Measurements from ENCODE around the gene YIF1A.

DNA sequence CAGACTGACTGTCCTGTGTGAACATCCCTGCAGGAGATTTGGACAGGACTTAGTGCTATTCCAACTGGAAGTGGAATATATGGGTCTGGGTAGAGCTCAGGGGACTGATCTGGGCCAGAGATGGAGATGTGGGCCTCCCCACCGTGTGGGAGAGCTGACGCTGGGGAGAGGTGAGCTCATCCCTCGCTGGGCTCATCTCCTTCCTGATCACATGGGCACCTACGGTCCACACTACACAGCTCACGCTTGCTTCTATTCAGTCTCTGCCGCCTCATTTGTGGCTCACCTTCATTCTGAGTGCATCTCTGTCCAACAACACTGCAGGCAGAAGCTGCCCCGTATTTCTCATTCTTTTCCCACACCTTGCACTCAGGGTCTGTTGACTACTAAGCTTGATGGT, 37.1 kb downstream of the YIF1A start:
- TF ChIP-seq, protein P1, sequence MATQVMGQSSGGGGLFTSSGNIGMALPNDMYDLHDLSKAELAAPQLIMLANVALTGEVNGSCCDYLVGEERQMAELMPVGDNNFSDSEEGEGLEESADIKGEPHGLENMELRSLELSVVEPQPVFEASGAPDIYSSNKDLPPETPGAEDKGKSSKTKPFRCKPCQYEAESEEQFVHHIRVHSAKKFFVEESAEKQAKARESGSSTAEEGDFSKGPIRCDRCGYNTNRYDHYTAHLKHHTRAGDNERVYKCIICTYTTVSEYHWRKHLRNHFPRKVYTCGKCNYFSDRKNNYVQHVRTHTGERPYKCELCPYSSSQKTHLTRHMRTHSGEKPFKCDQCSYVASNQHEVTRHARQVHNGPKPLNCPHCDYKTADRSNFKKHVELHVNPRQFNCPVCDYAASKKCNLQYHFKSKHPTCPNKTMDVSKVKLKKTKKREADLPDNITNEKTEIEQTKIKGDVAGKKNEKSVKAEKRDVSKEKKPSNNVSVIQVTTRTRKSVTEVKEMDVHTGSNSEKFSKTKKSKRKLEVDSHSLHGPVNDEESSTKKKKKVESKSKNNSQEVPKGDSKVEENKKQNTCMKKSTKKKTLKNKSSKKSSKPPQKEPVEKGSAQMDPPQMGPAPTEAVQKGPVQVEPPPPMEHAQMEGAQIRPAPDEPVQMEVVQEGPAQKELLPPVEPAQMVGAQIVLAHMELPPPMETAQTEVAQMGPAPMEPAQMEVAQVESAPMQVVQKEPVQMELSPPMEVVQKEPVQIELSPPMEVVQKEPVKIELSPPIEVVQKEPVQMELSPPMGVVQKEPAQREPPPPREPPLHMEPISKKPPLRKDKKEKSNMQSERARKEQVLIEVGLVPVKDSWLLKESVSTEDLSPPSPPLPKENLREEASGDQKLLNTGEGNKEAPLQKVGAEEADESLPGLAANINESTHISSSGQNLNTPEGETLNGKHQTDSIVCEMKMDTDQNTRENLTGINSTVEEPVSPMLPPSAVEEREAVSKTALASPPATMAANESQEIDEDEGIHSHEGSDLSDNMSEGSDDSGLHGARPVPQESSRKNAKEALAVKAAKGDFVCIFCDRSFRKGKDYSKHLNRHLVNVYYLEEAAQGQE (tag by site-specific recombination; IDR thresholded peaks at IDR 0.05) = no peak
- TF ChIP-seq ZNF202 (tag by site-specific recombination; IDR thresholded peaks at IDR 0.05; ENCODE audit: borderline replicate concordance) (no peak), ZBTB20 (tag by site-specific recombination; IDR thresholded peaks at IDR 0.05) (no peak)
- TF ChIP-seq, protein P2, sequence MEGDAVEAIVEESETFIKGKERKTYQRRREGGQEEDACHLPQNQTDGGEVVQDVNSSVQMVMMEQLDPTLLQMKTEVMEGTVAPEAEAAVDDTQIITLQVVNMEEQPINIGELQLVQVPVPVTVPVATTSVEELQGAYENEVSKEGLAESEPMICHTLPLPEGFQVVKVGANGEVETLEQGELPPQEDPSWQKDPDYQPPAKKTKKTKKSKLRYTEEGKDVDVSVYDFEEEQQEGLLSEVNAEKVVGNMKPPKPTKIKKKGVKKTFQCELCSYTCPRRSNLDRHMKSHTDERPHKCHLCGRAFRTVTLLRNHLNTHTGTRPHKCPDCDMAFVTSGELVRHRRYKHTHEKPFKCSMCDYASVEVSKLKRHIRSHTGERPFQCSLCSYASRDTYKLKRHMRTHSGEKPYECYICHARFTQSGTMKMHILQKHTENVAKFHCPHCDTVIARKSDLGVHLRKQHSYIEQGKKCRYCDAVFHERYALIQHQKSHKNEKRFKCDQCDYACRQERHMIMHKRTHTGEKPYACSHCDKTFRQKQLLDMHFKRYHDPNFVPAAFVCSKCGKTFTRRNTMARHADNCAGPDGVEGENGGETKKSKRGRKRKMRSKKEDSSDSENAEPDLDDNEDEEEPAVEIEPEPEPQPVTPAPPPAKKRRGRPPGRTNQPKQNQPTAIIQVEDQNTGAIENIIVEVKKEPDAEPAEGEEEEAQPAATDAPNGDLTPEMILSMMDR (tag by site-specific recombination; IDR thresholded peaks at IDR 0.05) = no peak

Data from HEK293 (cell line).